ENCODE data around the gene MARK3. TPM values are rescaled to one million over a fixed set of nuclear protein-coding genes. Genes with fewer than 3 reads are reported as not detected.

Gene MARK3
- total and polyA plus RNA-seq, 2 of the 13 experiments (the other 11 are each of a cell fraction or from before 2014, with no cell fraction given), result 47.7 to 56.6 TPM

GRCh38 chr14:103503296-103503695, 118.1 kb downstream of the MARK3 start:
- no peaks in the 10 kb centered on the region for H3K27me3 ChIP-seq (ENCODE audit: control insufficient read depth in 1 of 2, insufficient read depth in 2 of 2, low read length in 2 of 2)
- peaks cover 8% of the 10 kb centered on the region for H3K4me1 ChIP-seq (ENCODE audit: insufficient read depth, low read length)
- H3K4me3 ChIP-seq (replicated peaks in 1 of 3; ENCODE audit: insufficient read depth in 1 of 3, low read depth in 2 of 3, low read length in 3 of 3), result no peak overlapping the region
- no peak for TF ChIP-seq MED8 (CRISPR knock-in tag; IDR thresholded peaks at IDR 0.05; ENCODE audit: insufficient replicate concordance)
- TF ChIP-seq ZNF367 (CRISPR knock-in tag; IDR thresholded peaks at IDR 0.05; ENCODE audit: borderline replicate concordance), result no peak
- no peak for TF ChIP-seq BCL6 (CRISPR knock-in tag; IDR thresholded peaks at IDR 0.05)
- no peak for TF ChIP-seq FIP1L1 (IDR thresholded peaks at IDR 0.05; ENCODE audit: borderline replicate concordance, insufficient read depth, low read depth, low read length)
- no peak for TF ChIP-seq KDM6A (CRISPR knock-in tag; IDR thresholded peaks at IDR 0.05; ENCODE audit: low read depth)
- no peak for TF ChIP-seq HMGXB3 (CRISPR knock-in tag; IDR thresholded peaks at IDR 0.05; ENCODE audit: borderline replicate concordance)
- TF ChIP-seq ZNF562 (CRISPR knock-in tag; IDR thresholded peaks at IDR 0.05; ENCODE audit: borderline replicate concordance), result no peak
- H3K9ac ChIP-seq (ENCODE audit: insufficient read depth, low read depth, low read length), result no peak overlapping the region
- 96% methylated on average over 12 of the region's 12 CpGs for WGBS (ENCODE audit: low lambda C conversion rate)
- in situ Hi-C loops (cut with HindIII; ENCODE audit: extremely low pct_ligation_motif_present, low pct_unique_long_range_greater_than_20kb) (loop anchor here (5.0 kb wide), 1 partner anchor 44 kb away; no protein-coding TSS in a partner anchor), intact Hi-C loops (cut with micrococcal nuclease; ENCODE audit: unreplicated experiment) (loop anchor here (5.0 kb wide), 1 partner anchor 1196 kb away; the partner anchor contains the start of gene MOK)
- H3K4me2 ChIP-seq (ENCODE audit: low read depth, low read length), result no peak overlapping the region
- H3K9me3 ChIP-seq (ENCODE audit: low read length), result no peaks in the 10 kb centered on the region
- FAIRE-seq (no peak), ATAC-seq (no peak), DNase-seq (ENCODE audit: low spot score) (no peak)
- H2AFZ ChIP-seq (ENCODE audit: low read length), result no peak overlapping the region
- ChIA-PET POLR2A (no interaction called here), CTCF (ENCODE audit: low intra/inter-chr PET ratio, low total read pairs) (no interaction called here)
- H3K27ac ChIP-seq (ENCODE audit: extremely low read length, insufficient read depth, low read length), result no peak overlapping the region
- no peaks in the 10 kb centered on the region for H4K20me1 ChIP-seq (ENCODE audit: insufficient read depth, low read length)
- peaks cover 20 to 51% of the 10 kb centered on the region in 2 experiments for H3K36me3 ChIP-seq (replicated peaks in 1 of 2; ENCODE audit: control insufficient read depth in 1 of 2, insufficient read depth in 2 of 2, low read length in 2 of 2)
- H3K79me2 ChIP-seq (ENCODE audit: insufficient read depth, low read length), result no peaks in the 10 kb centered on the region
- BruUV-seq (replicated peaks), result no TSS peak
